NCI-H2107 treated with DMSO at 0.1 percent for 48 hours (cell line): ENCODE measurements around the gene TNKS2.
"Not testable (repeated sequence)": the region's sequence is repeated elsewhere in the genome, so short reads cannot be mapped to it uniquely, and the experiment has no call there.

Experiments used
- DNase-seq: peaks from one replicate; lab custom pipeline; 2025; ENCODE audit not compliant: unreplicated experiment; lab: John Stamatoyannopoulos, UW

Gene TNKS2

DNA sequence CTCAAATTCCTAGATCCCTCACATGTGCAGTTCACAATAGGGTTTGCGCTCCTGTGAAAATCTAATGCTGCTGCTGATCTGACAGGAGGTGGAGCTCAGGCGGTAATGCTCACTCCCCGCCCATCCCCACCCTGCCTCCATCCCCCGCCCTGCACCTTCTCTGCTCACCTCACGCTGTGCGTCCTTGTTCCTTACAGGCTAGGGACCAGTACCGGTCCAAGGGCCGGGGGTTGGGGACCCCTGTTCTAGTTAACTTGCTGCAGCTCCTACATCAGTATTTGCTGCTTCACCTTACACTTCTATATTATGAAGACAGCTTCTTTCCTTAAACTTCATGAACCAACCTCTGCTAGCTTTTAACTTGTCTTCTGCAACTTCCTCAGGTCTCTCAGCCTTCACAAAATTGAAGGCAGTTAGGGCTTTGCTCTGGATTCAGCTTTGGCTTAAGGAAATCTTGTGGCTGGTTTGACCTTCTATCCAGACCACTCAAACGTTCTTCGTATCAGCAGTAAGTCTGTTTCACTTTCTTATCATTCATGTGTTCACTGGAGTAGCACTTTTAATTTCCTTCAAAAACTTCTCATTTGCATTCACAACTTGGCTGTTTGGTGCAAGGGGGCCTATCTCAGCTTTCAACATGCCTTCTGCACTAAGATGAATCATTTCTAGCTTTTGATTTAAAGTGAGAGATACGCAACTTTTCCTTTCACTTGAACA, 1.7 kb upstream of the TNKS2 start:
- DNase-seq: peak; percentile 7

DNA sequence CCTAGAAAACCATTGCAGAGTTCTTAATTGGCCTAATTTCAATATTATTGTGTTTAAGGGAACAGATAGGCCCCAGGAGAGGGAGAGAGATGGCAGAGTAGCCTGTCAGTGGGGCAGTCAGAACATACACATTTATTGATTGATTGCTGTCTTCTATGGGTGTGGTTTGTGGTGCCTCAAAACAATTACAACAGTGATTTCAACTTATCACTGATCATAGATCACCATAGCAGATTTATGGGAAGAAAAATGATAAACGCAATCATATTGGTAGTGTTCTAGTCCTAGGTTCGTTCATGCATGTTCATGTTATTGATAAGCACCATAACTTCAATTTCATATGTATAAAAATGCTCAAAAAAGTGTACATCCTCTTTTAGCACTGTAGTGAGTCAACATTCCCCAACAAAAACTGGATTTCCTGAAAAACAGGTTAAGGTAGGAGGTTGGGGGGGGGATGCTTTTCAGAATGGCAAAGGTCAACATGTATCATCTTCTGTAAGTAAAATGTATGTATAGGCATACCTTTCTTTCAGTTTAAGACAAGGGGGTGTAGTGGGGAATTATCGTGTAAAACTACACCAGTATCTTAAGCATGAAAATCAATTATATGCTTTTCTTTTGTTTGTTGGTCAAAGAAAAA, 1.1 kb upstream of the TNKS2 start:
- no peak for DNase-seq

DNA sequence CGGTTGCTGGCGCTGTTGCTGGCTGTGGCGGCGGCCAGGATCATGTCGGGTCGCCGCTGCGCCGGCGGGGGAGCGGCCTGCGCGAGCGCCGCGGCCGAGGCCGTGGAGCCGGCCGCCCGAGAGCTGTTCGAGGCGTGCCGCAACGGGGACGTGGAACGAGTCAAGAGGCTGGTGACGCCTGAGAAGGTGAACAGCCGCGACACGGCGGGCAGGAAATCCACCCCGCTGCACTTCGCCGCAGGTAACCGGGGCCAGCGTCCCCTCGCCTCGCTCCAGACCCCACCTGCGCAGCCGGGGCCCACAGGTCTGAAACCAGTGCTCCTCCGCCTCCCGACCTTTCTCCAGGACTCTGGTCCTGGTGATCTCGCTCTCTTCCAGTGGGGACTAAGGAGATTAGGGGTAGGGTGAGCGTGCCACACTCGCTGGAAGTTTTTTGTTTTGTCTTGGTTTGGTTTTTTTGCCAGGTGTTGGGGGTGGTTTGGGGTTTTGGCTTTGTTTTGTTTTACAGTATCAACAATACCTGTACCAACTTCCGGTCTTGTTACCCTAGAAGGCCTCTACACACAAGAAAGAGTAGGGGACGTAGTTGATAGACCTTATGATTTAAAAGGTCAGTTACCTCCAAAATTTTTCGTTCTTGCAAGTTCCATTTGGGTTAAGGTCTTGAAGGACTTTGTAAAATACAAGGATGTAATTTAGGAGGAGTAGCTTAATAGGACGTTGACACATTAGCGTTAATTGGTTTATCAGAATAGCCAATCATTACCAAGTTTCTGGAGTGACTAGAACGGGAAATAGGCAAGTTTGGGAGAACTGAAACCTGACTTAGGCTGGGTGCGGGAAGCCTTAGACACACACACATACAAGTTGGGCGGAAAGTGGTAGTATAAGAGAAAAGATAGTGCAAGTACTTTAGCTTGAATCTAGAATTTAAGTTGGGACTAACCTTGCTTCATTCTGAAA, 704 bp downstream of the TNKS2 start:
- peak; percentile 25 for DNase-seq

DNA sequence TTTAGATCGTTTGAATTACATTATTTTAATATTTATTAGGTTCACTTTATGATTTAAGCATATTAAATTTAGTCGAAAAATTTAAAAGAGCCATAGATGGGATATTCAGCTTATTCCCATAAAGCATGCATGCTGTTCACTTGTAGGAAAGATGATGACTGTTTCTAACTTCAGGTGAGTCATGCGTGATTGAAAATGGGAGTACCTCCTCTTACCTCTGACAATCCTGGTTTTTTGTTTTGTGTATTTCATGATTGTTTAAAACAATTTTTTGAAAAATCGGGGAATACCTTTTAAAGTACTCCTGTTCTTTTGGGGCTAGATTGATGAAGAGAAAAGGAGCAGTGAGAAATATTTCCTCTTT, 1.4 kb downstream of the TNKS2 start:
- DNase-seq: no peak

DNA sequence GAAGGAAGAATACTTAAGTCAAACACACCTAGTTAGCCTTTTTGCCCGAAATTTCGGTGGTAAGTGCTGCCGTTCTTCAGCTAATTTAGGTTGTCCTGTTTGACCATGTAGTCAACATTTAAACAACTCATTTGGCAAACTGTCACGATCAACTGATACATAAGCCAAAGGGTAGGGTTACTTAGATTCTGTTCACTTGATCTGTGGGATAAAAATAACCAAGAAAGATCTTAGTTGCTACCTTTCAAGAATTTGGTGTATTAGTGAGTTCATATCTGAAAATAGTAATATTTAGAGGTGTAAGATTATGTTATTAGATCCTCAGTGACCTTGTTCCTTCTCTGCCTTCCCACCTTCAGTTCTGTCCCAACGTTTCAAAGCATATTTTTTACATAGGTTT, 2.0 kb downstream of the TNKS2 start:
- no peak for DNase-seq

- no peak for DNase-seq
Observed at GRCh38 chr10:91800756-91801155, 2.5 kb downstream of the TNKS2 start.

DNA sequence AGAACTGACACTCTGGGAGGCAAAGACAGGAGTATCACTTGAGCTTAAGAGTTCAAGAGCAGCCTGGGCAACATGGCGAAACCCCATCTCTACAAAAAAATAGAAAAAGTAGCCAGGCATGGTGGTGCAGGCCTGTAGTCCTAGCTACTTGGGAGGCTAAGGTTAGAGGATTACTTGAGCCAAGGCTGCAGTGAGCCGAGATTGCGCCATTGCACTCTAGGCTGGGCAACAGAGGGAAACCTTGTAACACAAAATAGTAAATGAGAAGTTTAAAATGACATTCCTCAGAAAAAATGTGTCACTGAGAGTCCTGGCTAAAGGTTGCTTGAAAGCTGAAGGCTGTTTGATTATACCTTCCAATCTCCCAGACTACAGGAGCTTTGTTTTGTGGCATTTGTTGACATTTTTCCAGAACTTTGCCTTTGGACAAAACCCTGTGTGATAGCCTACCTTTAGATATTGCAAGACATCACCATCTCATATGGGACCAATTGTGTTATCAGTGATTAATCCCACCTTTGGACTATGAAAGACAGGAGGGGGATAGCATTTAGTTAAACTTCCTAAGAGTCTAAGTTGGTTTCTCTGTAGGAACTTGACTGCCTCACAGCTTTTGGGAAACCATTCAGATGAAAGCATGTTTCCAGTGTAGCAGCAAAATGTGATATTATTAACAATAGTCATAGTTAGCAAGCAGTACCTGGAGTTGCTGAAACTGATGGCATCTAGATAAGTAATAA, 5.3 kb downstream of the TNKS2 start:
- no peak for DNase-seq

DNA sequence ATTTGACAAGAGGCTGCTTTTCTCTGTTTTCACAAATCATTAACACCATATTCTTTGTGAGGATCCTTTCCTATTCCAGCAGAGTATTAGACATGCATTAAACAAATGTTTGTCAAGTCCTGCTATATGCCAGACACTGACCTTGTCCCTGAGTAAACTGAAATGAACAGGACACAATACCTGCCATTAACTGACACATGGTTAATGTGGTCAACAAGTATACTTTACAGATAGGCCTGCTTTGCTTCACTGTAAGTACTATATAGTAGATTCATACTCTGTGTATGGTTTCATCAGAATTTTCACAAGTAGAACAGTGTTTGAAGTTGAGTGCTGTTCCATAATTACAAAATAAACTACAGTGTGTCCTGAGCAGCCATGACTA, 5.9 kb downstream of the TNKS2 start:
- DNase-seq: no peak

- DNase-seq: no peak
Observed at GRCh38 chr10:91805110-91805838, 7.0 kb downstream of the TNKS2 start.

DNA sequence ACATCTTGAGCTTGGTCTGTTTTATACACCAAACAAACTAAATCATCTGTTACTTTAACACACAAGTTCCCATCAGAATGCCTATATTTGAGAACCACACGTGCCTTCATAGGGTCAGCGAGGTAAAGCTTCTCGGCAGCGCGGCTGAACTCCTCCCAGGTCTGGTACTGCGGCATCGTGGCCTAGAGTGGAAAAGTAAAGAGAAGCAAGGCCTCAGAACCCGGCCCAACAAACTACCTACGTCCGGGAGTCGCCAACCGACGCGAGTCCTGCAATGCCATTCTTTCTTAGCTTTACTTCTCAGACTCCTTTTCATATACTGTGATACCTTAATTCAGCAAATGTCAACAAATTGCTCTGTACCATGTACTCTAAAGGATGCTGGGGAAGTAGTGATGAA, 9.0 kb downstream of the TNKS2 start:
- not testable (repeated sequence) for DNase-seq

DNA sequence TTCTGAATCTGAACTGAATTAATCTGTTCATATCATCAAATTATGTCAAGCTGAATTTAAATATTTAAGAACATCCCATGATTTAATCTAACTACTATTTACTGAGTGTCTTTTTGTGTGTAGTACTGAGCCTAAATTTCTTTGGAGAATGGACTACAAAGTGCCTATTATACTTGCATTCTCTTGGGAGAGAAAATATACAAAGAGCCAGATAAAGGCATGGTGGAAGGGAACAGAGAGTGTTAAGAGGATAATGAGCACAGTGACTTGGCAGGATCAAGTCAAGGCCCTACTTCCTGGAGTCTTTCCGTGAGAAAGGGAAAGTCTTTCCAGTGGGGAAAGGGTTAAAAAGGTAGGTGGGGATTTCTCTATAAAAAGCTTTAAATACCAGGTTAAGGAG, 15.0 kb downstream of the TNKS2 start:
- DNase-seq: no peak

DNA sequence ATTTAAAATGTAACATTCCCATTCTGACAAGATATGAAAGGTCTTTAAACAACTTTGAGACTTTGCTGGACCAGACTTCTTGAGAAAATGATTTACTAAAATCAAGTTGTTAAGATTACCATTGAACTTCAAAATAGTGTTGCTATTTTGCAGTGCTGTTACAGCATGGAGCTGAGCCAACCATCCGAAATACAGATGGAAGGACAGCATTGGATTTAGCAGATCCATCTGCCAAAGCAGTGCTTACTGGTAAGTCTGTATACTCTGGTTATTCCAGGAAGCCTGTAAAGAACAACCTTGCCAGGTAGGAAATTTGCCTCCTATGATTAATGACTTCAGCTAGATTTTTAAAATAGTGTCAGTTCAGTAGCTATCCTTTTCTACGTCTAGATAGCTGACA, 18.8 kb downstream of the TNKS2 start:
- no peak for DNase-seq

GRCh38 chr10:91820144-91820543, 21.9 kb downstream of the TNKS2 start:
- DNase-seq: no peak

DNA sequence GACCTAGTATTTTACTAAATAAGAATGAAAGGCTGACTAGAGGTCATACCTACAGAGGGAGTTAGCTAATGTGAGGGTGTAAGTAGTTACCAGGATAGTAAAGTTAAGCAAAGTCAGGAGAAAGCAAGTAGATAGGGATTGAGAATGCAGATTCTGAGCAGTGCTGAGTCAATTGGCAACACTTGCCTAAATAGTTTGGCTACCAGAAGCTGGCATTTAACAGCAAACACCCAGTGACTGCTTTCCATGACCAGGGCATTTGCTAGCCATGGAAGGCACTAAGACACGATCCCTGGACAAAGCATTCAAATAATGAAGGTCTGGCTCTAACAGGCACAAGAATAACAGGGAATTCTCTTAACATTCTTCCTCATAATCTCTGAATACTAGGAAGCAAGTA, 25.9 kb downstream of the TNKS2 start:
- no peak for DNase-seq

GRCh38 chr10:91829268-91829667, 31.0 kb downstream of the TNKS2 start:
- no peak for DNase-seq

DNA sequence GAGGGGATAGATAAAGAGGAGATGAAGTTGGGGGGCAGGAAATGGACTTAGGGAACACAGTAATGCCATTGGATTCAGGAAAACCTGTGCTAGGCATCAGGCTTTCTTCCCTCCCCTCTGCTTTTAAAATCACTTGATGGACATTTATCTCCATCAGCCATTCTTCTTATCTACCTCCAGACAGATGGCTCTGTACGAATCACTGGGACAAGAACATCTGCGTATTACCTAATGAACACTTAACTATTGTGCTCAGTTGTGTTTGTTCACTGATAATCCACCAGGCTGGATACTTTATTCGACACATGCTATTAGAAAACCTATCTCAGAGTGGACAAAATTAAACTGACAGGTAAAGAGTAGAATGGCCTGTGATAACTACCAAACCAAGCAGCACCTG, 40.0 kb downstream of the TNKS2 start:
- DNase-seq: no peak

DNA sequence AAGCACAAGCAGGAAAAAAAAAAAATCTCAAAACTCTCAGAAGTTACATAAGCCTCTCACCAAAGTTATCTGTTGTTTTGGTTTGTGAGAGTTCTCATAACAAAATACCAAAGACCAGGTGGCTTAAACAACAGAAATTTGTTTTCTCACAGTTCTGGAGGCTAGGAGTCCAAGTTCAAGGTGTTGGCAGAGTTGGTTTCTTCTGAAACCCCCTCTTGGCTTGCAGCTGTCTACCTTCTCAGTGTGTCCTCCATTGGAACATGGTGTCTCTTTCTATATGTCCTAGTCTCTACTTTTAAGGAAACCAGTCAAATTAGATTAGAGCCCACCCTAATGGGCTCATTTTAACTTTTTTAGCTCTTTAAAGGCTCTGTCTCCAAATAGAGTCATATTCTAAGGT, 44.9 kb downstream of the TNKS2 start:
- no peak for DNase-seq

DNA sequence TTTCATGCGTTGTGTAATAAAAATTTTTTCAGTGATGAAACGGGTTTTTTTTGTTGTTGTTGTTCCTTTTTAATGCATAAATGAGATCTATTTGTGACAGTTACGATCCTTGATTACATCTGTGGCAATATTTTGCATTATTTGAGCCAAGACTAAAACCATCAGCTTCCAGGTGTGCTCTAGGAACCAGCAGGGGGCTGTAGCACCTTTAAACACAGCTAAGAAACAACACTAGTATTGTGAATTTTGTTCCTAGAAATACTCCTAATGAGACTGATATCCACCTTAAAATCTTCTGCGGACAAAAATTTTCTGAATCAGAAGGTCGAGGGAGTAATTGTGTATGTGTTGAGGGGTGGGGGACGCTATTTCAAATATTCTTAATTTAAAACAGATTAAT, 58.4 kb downstream of the TNKS2 start:
- no peak for DNase-seq

GRCh38 chr10:91860885-91861284, 62.7 kb downstream of the TNKS2 start:
- DNase-seq: no peak

DNA sequence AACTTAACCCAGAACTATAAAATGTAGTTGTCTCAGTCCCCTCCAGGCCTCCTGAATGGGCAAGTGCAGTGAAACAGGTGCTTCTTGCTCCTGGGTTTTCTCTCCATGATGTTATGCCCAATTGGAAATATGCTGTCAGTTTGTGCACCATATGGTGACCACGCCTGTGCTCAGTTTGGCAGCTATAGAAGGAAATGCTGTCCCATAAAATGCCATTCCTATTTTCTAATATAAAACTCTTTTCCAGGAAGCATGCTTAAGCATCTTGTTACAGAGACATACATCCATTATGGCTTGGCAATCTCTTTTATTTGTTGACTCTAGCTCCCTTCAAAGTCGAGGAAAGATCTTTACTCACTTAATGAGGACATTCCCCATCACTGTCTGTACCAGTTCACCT, 65.9 kb downstream of the TNKS2 start:
- no peak for DNase-seq

GRCh38 chr10:91864744-91865143, 66.5 kb downstream of the TNKS2 start:
- DNase-seq: no peak
